Measurements from ENCODE around the gene KIT.

KIT gene

GRCh38 chr4:54714631-54715030 lies 56.9 kb downstream of the KIT start:
- TF ChIP-seq EZH2 (optimal IDR thresholded peaks at IDR 0.05; ENCODE audit: low read depth, low read length) (no peak), EZH2phosphoT487 (IDR thresholded peaks at IDR 0.05; ENCODE audit: low read length) (no peak), CTCF (IDR thresholded peaks at IDR 0.05; ENCODE audit: low read length) (no peak)
- Histone ChIP-seq H4K20me1 (ENCODE audit: insufficient read depth, low read length) (no peaks in the 10 kb centered on the region), H3K27me3 (replicated peaks; ENCODE audit: insufficient read depth, low read length) (no peaks in the 10 kb centered on the region), H3K79me2 (ENCODE audit: low read length) (no peaks in the 10 kb centered on the region), H3K9me2 (replicated peaks; ENCODE audit: insufficient read depth, low read length) (no peaks in the 10 kb centered on the region), H3K4me2 (ENCODE audit: low read depth, low read length) (no peak overlapping the region), H3K27ac (ENCODE audit: low read length) (no peak overlapping the region), H3K36me3 (replicated peaks; ENCODE audit: insufficient read depth, low read length) (no peaks in the 10 kb centered on the region), H2AFZ (ENCODE audit: low read length) (no peak overlapping the region), H3F3A (ENCODE audit: insufficient read depth, low read length) (no peaks in the 10 kb centered on the region), H3K9me3 (replicated peaks; ENCODE audit: insufficient read depth, low read length) (no peaks in the 10 kb centered on the region), H3K4me3 (ENCODE audit: low read length) (no peak overlapping the region), H3K4me1 (ENCODE audit: low read length) (no peaks in the 10 kb centered on the region), H3K9ac (ENCODE audit: low read length) (no peak overlapping the region)
- no peak for DNase-seq

GRCh38 chr4:54716478-54717065 lies 58.8 kb downstream of the KIT start:
- no peaks in the 10 kb centered on the region for H3K27me3 ChIP-seq (replicated peaks; ENCODE audit: insufficient read depth, low read length)
- H3K9me2 ChIP-seq (replicated peaks; ENCODE audit: insufficient read depth, low read length), result no peaks in the 10 kb centered on the region
- H3K4me3 ChIP-seq (ENCODE audit: low read length), result no peak overlapping the region
- TF ChIP-seq EZH2 (optimal IDR thresholded peaks at IDR 0.05; ENCODE audit: low read depth, low read length) (no peak), EZH2phosphoT487 (IDR thresholded peaks at IDR 0.05; ENCODE audit: low read length) (no peak), CTCF (IDR thresholded peaks at IDR 0.05; ENCODE audit: low read length) (no peak)
- H3K36me3 ChIP-seq (replicated peaks; ENCODE audit: insufficient read depth, low read length), result no peaks in the 10 kb centered on the region
- DNase-seq, result no peak
- no peaks in the 10 kb centered on the region for H3F3A ChIP-seq (ENCODE audit: insufficient read depth, low read length)
- H3K79me2 ChIP-seq (ENCODE audit: low read length), result no peaks in the 10 kb centered on the region
- no peaks in the 10 kb centered on the region for H3K4me1 ChIP-seq (ENCODE audit: low read length)
- H3K9me3 ChIP-seq (replicated peaks; ENCODE audit: insufficient read depth, low read length), result no peaks in the 10 kb centered on the region
- no peak overlapping the region for H3K27ac ChIP-seq (ENCODE audit: low read length)
- no peak overlapping the region for H3K9ac ChIP-seq (ENCODE audit: low read length)
- H4K20me1 ChIP-seq (ENCODE audit: insufficient read depth, low read length), result no peaks in the 10 kb centered on the region
- H2AFZ ChIP-seq (ENCODE audit: low read length), result no peak overlapping the region
- H3K4me2 ChIP-seq (ENCODE audit: low read depth, low read length), result no peak overlapping the region

GRCh38 chr4:54717694-54718093 lies 59.9 kb downstream of the KIT start:
- no peak overlapping the region for H3K9ac ChIP-seq (ENCODE audit: low read length)
- no peaks in the 10 kb centered on the region for H3K9me3 ChIP-seq (replicated peaks; ENCODE audit: insufficient read depth, low read length)
- no peaks in the 10 kb centered on the region for H3F3A ChIP-seq (ENCODE audit: insufficient read depth, low read length)
- no peak for DNase-seq
- H3K79me2 ChIP-seq (ENCODE audit: low read length), result no peaks in the 10 kb centered on the region
- H3K27me3 ChIP-seq (replicated peaks; ENCODE audit: insufficient read depth, low read length), result no peaks in the 10 kb centered on the region
- no peak overlapping the region for H3K4me3 ChIP-seq (ENCODE audit: low read length)
- H2AFZ ChIP-seq (ENCODE audit: low read length), result no peak overlapping the region
- no peaks in the 10 kb centered on the region for H3K36me3 ChIP-seq (replicated peaks; ENCODE audit: insufficient read depth, low read length)
- no peaks in the 10 kb centered on the region for H4K20me1 ChIP-seq (ENCODE audit: insufficient read depth, low read length)
- H3K4me2 ChIP-seq (ENCODE audit: low read depth, low read length), result no peak overlapping the region
- TF ChIP-seq CTCF (IDR thresholded peaks at IDR 0.05; ENCODE audit: low read length) (no peak), EZH2 (optimal IDR thresholded peaks at IDR 0.05; ENCODE audit: low read depth, low read length) (no peak), EZH2phosphoT487 (IDR thresholded peaks at IDR 0.05; ENCODE audit: low read length) (no peak)
- H3K4me1 ChIP-seq (ENCODE audit: low read length), result no peaks in the 10 kb centered on the region
- H3K27ac ChIP-seq (ENCODE audit: low read length), result no peak overlapping the region
- no peaks in the 10 kb centered on the region for H3K9me2 ChIP-seq (replicated peaks; ENCODE audit: insufficient read depth, low read length)
